GM21786 (cell line): ENCODE results near the gene PDSS2.
"Not testable (repeated sequence)": the region's sequence is repeated elsewhere in the genome, so short reads cannot be mapped to it uniquely, and the experiment has no call there.

Source experiments
- ATAC-seq: cut with Tn5 transposase; IDR thresholded peaks from one replicate; pipeline ENCODE4 v1.9.1; 2021; ENCODE audit not compliant: unreplicated experiment

The PDSS2 gene

DNA sequence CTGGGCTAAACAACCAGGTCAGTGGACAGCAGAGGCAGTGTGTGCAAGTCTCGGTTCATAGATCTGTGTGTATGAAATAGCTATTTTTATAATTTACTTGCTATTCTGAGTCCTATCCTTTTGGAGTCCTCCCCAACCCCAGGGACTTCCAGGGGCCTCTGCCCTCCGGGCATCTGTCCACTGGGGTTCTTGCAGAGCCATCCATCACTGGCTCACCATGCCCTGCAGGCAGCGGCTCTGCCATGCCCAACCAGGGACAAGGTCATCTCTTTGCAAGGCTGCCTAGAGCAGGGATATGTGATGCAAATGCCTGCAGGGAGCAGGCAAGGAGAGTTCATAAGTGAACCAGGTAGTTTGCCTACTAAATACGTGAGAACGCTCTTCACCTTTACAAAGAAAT is 333.6 kb downstream of the PDSS2 start:
- no peak for ATAC-seq

DNA sequence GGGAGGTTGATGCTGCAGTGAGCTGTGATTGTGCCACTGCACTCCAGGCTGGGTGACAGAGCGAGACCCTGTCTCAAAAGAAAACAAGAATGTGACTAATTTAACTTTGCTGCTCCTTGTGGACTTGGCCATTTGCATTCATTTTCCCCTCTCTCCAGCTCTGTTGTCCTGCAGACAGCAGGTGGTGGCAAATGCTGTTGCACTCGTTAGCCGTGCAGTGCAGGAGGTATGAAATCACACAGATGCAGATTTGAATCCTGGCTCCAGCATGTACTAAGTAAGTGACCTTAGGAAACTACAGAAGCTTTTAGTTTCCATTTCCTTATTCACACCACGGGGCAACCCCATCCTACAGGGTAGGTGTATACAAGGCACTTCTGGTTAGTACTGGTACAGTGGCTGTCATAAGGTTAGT is 334.4 kb downstream of the PDSS2 start:
- ATAC-seq = peak; percentile 86

DNA sequence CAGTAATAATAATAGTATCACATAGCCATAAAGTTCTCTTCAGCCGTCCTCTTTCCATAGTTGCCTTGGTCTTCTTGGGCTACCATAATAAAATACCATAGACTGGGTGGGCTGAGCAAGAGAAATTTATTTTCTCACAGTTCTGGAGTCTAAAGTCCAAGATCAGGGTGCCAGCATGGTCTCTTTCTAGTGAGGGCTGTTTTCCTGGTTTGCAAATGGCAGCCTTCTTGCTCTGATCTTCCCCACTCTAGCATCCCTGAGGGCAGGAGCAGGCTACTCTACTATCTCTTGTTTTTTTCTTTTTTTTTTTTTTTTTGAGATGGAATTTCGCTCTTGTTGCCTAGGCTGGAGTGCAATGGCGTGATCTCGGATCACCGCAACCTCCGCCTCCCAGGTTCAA is 335.9 kb downstream of the PDSS2 start:
- no peak for ATAC-seq

DNA sequence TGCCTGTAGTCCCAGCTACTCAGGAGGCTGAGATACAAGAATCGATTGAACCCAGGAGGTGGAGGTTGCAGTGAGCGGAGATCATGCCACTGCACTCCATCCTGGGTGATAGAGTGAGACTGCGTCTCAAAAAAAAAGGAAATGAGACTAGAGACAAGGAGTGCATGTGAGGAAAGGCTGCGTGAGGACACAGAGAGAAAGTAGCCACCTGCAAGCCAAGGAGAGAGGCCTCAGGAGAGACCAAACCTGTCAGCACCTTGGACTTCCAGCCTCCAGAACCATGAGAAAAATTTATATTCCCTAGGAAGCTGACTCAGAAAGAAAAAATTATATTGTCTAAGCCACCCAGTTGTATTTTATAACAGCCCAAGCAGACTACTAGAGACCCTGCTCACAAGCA is 336.6 kb downstream of the PDSS2 start:
- ATAC-seq = no peak

DNA sequence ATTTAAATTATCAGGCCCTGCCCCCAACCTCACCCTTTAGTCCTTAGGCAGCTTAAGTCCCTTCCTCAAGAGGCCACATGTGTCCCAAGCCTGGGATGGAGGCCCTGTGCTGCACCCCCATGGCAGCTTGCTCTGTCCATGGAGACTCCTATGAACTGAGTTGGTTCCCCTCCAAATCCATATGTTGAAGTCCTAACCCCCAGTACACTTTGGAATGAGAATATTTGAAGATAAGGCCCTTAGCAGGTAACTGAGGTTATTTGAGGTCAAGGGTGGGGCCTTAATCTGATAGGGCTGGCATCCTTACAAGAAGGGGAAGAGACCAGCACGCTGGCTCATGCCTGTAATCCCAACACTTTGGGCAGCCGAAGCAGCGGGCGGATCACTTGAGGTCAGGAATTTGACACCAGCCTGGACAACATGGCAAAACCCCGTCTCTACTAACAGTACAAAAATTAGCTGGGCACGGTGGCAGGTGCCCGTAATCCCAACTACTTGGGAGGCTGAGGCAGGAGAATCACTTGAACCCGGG is 337.3 kb downstream of the PDSS2 start:
- no peak for ATAC-seq

DNA sequence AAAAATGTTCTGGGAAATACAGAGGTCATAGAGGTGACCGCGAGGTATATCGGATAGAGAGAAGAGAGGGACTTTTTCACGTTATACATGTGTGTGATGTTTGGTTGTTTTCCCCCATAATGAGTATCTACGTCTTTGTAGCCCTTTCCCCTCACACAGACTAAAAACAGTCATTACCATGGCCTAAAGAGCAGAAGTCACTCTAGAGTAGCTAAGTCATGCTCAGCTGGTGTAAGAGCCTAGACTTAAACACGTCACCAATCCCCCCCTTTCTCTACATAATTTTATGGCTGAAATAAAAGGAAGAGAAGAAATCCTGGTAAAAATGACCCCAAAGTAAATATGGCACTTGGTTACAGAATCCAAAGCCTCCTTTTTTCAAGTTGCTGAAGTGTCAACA is 338.1 kb downstream of the PDSS2 start:
- ATAC-seq = no peak

- ATAC-seq = no peak
Measured at GRCh38 chr6:107120404-107120803, 339.0 kb downstream of the PDSS2 start.

DNA sequence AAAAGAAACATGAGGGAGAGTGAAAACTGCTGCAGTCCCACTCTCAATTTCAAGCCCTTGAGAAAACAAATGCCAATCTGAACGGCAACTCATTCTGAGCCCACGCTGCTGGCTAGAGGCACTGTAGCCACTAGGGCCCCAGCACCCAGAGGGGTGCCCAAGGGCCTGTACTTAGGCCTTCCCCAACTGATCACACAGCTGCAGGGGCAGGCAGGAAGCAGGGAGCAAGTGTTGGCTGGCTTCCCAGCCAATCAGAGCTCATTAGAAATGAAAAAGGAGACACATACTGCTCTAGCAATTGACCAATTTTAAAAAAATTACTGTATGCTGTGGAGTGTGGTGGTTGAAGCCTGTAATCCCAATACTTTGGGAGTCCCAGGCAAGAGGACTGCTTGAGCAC is 340.4 kb downstream of the PDSS2 start:
- no peak for ATAC-seq

DNA sequence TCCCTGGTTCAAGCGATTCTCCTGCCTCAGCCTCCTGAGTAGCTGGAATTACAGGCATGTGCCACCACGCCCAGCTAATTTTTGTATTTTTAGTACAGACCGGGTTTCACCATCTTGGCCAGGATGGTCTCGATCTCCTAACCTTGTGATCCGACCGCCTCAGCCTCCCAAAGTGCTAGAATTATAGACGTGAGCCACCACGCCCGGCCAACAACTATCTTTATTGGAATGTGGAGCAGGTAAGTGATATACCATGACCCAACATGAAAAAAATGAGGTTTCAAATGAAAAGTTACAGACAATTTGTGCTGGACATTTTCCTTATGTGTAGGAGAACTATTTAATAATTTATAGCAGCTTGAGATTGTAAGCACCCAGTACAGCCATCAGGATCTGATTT is 340.8 kb downstream of the PDSS2 start:
- not testable (repeated sequence) for ATAC-seq

DNA sequence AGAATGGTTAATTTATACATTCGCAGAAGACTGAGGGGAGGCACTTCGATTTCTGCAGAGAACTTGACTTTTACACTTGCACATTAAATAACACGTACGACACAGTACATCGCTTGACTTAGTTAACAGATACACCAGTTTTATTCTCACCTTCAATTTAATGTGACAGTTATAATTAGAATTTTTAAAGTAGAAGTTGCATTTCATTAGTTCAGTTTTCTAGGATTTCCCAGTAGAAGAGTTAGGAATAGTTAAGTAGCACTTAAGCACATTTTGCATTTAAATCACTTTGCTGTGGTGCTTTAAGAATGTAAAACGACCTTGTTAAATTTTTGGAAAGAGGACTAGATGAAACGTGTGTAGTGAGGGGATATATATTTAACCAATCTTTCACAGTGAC is 342.4 kb downstream of the PDSS2 start:
- no peak for ATAC-seq

- peak; percentile 30 for ATAC-seq
Measured at GRCh38 chr6:107116328-107116892, 343.0 kb downstream of the PDSS2 start.

GRCh38 chr6:107115695-107116327 is 343.6 kb downstream of the PDSS2 start:
- ATAC-seq = peak; percentile 28

DNA sequence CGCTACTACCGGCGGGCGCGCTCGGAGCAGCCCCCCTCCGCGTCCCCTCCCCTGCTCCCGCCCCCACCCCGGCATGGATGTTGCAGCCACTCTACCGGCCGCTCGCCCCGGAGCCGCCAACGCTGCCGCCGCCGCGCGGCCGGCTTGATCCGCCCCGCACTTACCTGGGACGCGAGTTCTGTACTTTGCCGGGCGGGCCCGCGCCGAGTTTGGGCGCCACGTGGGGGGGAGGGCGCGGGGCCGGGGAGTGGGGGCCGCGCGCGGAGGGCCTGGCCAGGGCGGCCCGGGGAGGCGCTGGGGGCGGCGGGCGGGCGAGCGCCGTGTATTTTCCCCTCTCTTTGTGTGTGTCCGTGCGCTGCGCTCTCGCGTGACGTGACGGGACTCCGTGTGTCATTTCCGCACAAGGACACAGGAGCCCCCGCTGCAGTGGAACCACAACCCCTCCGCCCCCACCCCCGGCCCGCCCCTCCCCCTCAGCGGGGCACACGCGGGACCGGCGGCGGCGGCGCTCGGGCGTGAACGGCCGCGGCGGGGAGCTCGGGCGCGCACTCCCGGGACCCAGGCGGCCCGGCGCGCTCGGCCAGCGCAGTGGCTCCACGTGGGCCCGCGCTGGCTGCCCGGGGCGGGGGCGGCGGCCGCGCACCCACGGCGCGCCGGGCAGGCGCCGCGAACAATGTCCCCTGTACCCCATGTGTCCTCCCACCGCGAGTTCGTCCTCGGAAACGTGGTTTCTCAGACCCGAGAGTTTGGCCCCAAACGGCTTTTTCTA is 344.3 kb downstream of the PDSS2 start, which contains the start of gene BEND3:
BEND3 (minus strand) TSS at position 590 of the 769 bp plus-strand sequence. CDS start 16,230 bp downstream, outside the sequence.
- peak; percentile 27 for ATAC-seq

DNA sequence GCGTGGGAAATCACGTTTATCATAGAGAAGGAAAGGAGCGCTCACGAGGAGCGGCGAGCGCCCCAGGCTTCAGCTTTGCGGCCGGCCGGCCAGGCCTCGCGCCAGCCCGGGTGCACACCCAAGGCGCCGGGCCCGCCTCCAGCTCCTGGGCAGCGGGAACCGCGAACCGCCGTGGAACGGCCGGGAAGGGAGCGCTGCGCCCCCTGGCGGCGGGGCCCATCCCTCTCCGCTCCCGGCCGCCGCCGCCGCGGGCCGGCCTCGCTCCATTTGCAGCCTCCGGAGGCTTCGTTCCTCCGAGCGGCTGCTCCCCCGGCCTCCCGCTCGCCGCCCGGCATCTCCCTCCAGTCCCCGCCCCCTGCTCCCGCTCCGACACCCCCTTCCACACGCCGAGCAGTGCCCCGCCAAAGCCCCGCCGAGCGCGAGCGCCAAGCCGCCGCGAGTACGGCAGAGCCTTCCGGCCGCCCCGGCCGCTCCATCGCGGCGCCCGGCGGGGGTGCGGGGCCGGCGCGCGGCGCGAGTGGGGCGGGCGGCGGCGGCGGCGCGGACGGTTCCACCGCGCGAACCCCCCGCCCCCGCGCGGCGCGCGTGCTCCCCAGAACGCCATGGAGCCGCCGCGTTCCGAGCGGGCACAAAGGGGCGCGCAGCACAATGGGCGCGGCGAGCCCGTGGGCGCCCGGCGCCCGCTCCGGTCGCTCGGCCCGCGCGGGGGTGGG is 345.0 kb downstream of the PDSS2 start:
- ATAC-seq = peak; percentile 49

DNA sequence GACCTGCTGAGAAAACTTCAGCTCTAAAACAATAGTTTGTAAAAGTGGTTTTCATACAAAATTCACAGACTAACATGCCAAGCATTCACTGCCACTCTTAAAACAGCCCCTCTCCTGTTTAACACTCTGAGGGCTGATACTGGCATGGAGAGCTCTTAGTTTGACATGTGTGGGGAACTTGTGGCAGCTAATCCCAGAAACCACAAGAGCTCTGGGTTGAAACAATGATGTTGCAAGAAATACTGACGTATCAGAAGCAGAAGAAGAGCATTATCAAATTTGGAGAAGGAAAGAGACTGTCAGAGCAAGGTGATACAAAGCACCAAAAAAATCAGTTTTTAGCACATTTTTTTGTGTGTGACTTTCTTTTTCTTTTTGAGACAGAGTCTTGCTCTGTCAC is 349.2 kb downstream of the PDSS2 start:
- no peak for ATAC-seq

DNA sequence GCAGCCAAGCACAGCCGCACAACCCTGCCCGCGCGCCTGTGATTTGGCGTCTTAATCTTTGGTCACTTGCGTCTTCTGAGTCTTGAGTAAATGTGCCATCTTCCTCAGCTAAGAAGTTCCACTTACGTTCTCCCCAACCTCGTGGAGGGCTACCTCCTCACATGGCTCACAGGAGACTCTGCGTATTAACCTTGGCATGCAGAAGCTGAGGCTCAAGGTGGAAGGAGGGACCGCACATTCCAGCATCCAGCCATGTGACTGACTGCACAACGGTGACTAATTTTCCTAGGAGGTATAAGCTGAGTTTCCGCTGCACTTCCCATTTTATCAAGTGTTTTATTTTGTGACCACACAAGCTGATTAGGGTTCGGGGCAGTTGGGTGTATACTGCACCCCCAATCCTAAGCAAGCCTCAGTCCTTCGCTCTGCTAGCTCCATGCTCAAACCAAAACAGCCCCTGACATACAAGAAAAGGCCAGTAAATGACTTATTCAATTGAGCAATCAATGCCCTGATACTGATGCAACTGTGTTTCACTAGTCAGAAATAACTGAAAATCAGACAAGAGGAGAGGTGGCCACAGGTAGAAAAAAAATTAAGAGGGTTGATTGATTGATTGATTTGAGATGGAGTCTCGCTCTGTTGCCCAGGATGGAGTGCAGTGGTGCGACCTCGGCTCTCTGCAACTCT is 351.0 kb downstream of the PDSS2 start:
- no peak for ATAC-seq

- no peak for ATAC-seq
Measured at GRCh38 chr6:107107791-107108190, 351.6 kb downstream of the PDSS2 start.

DNA sequence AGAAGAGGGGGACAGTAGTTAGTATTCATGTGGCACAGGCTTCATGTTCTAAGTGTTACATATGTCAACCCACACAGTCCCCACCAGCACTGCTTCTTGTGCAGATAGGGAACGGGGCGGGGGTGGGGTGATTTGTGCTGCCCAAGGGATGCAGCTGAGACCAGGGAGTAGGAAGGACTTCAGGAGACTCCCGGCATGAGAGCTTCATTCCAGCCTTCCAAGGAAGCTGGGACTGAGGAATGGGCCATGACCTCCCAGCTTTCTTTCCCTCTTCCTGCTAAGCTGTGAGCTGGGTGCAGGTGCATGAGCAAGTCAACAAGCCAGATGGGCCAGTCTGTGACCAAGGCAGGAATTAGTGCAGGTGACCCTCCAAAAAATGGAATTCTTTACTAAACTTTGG is 353.2 kb downstream of the PDSS2 start:
- no peak for ATAC-seq

DNA sequence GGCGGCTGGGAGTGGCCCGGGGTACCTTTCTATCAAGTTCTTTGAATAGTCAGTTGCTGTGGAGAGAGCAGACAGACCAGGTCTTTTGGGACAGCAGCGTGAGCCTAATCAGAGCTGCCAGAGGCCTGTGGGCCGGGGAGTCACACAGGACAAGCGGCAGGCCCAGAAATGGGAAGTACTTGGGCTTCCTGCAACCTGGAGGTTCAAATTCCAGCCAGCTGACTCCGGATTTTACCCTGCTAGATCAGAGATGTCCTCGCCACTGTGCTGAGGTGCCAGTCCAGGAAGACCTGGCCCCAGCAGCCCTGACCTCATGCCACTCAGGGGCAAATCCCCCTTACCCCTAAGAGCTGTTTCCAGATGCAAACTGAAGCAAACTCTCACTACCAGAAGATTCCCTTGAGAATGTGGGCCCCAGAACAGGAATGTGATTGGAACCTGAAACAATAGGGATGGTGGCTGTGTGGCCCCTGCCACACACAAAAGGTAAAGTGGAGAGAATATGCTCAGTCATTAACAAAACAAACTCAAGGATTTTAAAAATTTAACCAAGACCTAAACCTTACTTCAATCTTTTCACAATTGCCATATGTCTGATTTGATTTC is 353.8 kb downstream of the PDSS2 start:
- no peak for ATAC-seq

GRCh38 chr6:107103082-107103481 is 356.3 kb downstream of the PDSS2 start:
- no peak for ATAC-seq
